ENCODE measurements around the gene DECR2.

DECR2 gene

DNA sequence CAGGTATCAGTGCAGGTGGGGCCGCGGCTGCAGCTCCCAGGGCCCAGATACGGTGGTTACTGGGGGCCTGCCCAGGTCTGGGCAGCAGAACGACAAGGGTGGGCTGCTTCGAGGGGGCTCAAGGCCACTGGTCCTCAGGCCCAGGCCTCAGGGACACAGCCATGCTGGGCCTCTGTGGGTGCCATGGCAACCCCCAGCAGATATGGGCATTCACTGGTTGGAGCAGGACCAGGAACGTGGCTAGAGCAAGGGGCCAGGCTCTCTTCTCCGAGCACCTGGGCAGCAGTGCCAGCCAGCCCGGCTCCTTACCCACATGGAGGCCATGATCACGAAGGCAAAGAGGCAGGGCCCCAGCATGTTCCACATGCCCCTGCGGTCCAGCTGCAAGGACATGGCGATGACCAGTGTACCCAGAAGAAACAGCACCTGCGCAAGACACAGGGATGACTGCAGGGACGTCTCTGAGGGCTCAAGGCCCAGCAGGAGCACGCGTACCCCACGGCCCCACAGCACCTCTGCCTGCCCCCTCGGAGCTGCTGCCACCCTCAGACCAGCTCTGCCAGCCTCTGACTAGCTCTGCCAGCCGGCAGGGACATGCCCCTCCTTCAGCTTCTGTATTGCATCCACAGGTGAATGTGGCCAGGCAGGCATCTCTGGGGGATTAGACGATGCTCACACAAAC is 29.2 kb upstream of the DECR2 start:
- no peak overlapping the region for H2AK5ac ChIP-seq (ENCODE audit: low read length)
- H3K4me1 ChIP-seq (ENCODE audit: control insufficient read depth in 1 of 2, insufficient read depth in 2 of 2, low read length in 2 of 2): peaks cover 4 to 12% of the 10 kb centered on the region in 2 experiments
- no peaks in the 10 kb centered on the region for H3K79me1 ChIP-seq (ENCODE audit: low read length)
- H3K4me3 ChIP-seq (ENCODE audit: low read depth, low read length): no peak overlapping the region
- H4K91ac ChIP-seq (ENCODE audit: low read depth, low read length): no peak overlapping the region
- H3K23ac ChIP-seq (ENCODE audit: low read length): no peak overlapping the region
- no peaks in the 10 kb centered on the region for H3K27me3 ChIP-seq (ENCODE audit: insufficient read depth, low read length)
- no peak for DNase-seq
- H2BK120ac ChIP-seq (ENCODE audit: insufficient read depth, low read length, poor library complexity): no peak overlapping the region
- H3K27ac ChIP-seq (ENCODE audit: low read depth, low read length): no peak overlapping the region
- H3K4me2 ChIP-seq (ENCODE audit: low read length): no peak overlapping the region
- H4K8ac ChIP-seq (ENCODE audit: low read depth, low read length): no peak overlapping the region
- H3K4ac ChIP-seq (ENCODE audit: low read depth, low read length): no peak overlapping the region
- H3K79me2 ChIP-seq (ENCODE audit: control insufficient read depth, insufficient read depth, low read length, poor library complexity): no peaks in the 10 kb centered on the region
- no peak overlapping the region for H3K9ac ChIP-seq (ENCODE audit: low read length)
- WGBS (ENCODE audit: extremely low coverage, insufficient coverage, insufficient read length): no CpG with 5 or more reads among the region's 19 CpGs
- no peak overlapping the region for H2AFZ ChIP-seq (ENCODE audit: insufficient read depth, low read length, poor library complexity)
- H3K9me3 ChIP-seq (ENCODE audit: insufficient read depth, low read depth, low read length): peaks cover 3% of the 10 kb centered on the region
- H3K14ac ChIP-seq (ENCODE audit: low read length): no peak overlapping the region
- H2BK12ac ChIP-seq (ENCODE audit: low read length): no peak overlapping the region
- H3K18ac ChIP-seq (ENCODE audit: low read length): no peak overlapping the region
- H2BK5ac ChIP-seq (ENCODE audit: low read depth, low read length, poor library complexity): no peak overlapping the region
- H4K12ac ChIP-seq (ENCODE audit: low read depth, low read length): no peak overlapping the region
- H3K36me3 ChIP-seq (ENCODE audit: control insufficient read depth in 1 of 2, insufficient read depth in 2 of 2, low read length in 2 of 2): peaks cover 78 to 82% of the 10 kb centered on the region in 2 experiments

DNA sequence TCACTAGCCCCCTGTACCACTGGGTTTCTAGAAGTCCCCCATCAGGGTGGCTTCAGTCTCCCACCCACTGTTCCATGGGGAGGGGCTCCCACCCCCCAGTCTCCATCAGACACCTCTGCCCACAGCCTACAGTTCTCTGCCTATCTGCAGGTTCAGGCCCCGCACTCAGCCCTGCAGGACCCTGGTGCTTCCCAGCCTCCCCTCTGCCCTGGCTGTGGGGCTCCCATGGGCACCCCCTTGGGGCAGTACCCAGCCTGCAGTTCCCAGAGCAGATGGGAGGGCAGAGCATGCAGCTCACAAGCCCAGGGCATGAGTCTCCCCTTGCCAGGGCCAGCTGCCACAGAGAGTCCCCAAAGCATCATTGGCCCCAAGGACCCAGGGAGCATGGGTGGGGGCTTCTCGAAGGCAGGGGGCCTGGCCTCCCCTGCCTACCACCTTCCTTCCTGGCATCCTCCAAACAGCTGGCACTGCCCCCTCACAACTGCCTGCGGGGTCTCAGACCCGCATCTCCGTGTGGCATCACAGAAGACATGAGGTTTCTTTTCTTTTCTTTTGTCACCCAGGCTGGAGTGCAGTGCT is 28.6 kb upstream of the DECR2 start:
- Histone ChIP-seq H3K9ac (ENCODE audit: low read length) (no peak overlapping the region), H3K14ac (ENCODE audit: low read length) (no peak overlapping the region), H3K79me2 (ENCODE audit: control insufficient read depth, insufficient read depth, low read length, poor library complexity) (no peaks in the 10 kb centered on the region), H3K4ac (ENCODE audit: low read depth, low read length) (no peak overlapping the region), H4K8ac (ENCODE audit: low read depth, low read length) (no peak overlapping the region), H4K12ac (ENCODE audit: low read depth, low read length) (no peak overlapping the region), H3K79me1 (ENCODE audit: low read length) (no peaks in the 10 kb centered on the region), H3K27ac (ENCODE audit: low read depth, low read length) (no peak overlapping the region), H3K23ac (ENCODE audit: low read length) (no peak overlapping the region), H3K4me1 (ENCODE audit: control insufficient read depth in 1 of 2, insufficient read depth in 2 of 2, low read length in 2 of 2) (peaks cover 4 to 12% of the 10 kb centered on the region in 2 experiments), H2BK12ac (ENCODE audit: low read length) (no peak overlapping the region), H2BK120ac (ENCODE audit: insufficient read depth, low read length, poor library complexity) (no peak overlapping the region), H4K91ac (ENCODE audit: low read depth, low read length) (no peak overlapping the region), H3K4me2 (ENCODE audit: low read length) (no peak overlapping the region), H3K18ac (ENCODE audit: low read length) (no peak overlapping the region), H2BK5ac (ENCODE audit: low read depth, low read length, poor library complexity) (no peak overlapping the region), H2AK5ac (ENCODE audit: low read length) (no peak overlapping the region), H3K4me3 (ENCODE audit: low read depth, low read length) (no peak overlapping the region), H3K9me3 (ENCODE audit: insufficient read depth, low read depth, low read length) (peaks cover 3% of the 10 kb centered on the region), H2AFZ (ENCODE audit: insufficient read depth, low read length, poor library complexity) (no peak overlapping the region), H3K27me3 (ENCODE audit: insufficient read depth, low read length) (no peaks in the 10 kb centered on the region), H3K36me3 (ENCODE audit: control insufficient read depth in 1 of 2, insufficient read depth in 2 of 2, low read length in 2 of 2) (peaks cover 74 to 81% of the 10 kb centered on the region in 2 experiments)
- no peak for DNase-seq
- no CpG with 5 or more reads among the region's 5 CpGs for WGBS (ENCODE audit: extremely low coverage, insufficient coverage, insufficient read length)

DNA sequence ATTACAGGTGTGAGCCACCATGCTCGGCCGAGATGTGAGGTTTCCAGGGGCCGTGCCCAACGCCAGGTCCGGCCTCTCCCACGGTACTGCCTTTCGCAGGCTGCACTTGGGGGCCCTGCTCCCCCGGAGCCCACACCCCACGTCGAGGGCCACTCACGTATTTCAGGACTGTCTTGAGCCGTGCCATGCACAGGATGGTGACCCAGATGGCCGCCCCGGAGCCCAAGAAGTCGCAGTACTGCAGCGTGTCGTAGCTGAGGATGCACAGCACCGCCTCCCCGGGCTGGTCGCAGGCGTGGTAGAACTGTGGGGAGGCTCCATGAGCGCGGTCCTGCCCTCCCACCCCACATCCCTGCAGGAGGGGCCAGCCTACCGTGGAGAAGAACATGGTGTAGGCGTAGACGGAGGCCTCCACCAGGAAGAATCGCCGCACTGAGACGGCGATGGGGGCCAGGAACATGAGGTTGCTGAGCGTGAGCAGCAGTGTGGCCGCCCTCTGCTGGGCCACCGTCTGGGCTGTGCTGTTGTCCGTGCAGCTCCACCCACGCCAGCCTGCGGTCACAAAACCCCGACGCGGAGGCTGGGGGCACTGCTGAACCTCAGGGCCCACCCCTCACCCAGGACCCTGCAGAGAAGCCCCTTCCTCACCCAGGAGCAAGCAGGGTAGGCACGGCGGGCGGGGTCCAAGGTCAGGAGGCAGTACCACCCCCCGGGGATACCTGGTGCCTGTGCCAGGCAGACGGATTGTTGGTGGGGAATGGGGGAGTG is 27.7 kb upstream of the DECR2 start:
- H2BK12ac ChIP-seq (ENCODE audit: low read length): no peak overlapping the region
- H3K14ac ChIP-seq (ENCODE audit: low read length): no peak overlapping the region
- no peak overlapping the region for H3K4ac ChIP-seq (ENCODE audit: low read depth, low read length)
- peaks cover 65 to 71% of the 10 kb centered on the region in 2 experiments for H3K36me3 ChIP-seq (ENCODE audit: control insufficient read depth in 1 of 2, insufficient read depth in 2 of 2, low read length in 2 of 2)
- no peaks in the 10 kb centered on the region for H3K79me1 ChIP-seq (ENCODE audit: low read length)
- no peak overlapping the region for H3K4me2 ChIP-seq (ENCODE audit: low read length)
- no peak overlapping the region for H3K9ac ChIP-seq (ENCODE audit: low read length)
- no peak overlapping the region for H4K12ac ChIP-seq (ENCODE audit: low read depth, low read length)
- no peak overlapping the region for H3K23ac ChIP-seq (ENCODE audit: low read length)
- no peak overlapping the region for H4K8ac ChIP-seq (ENCODE audit: low read depth, low read length)
- H2BK5ac ChIP-seq (ENCODE audit: low read depth, low read length, poor library complexity): no peak overlapping the region
- H3K27me3 ChIP-seq (ENCODE audit: insufficient read depth, low read length): no peaks in the 10 kb centered on the region
- DNase-seq: no peak
- peaks cover 3% of the 10 kb centered on the region for H3K9me3 ChIP-seq (ENCODE audit: insufficient read depth, low read depth, low read length)
- no peak overlapping the region for H3K27ac ChIP-seq (ENCODE audit: low read depth, low read length)
- WGBS (ENCODE audit: extremely low coverage, insufficient coverage, insufficient read length): no CpG with 5 or more reads among the region's 44 CpGs
- H2AFZ ChIP-seq (ENCODE audit: insufficient read depth, low read length, poor library complexity): no peak overlapping the region
- H3K4me1 ChIP-seq (ENCODE audit: control insufficient read depth in 1 of 2, insufficient read depth in 2 of 2, low read length in 2 of 2): peaks cover 4 to 13% of the 10 kb centered on the region in 2 experiments
- no peak overlapping the region for H3K4me3 ChIP-seq (ENCODE audit: low read depth, low read length)
- H4K91ac ChIP-seq (ENCODE audit: low read depth, low read length): no peak overlapping the region
- no peaks in the 10 kb centered on the region for H3K79me2 ChIP-seq (ENCODE audit: control insufficient read depth, insufficient read depth, low read length, poor library complexity)
- no peak overlapping the region for H3K18ac ChIP-seq (ENCODE audit: low read length)
- H2BK120ac ChIP-seq (ENCODE audit: insufficient read depth, low read length, poor library complexity): no peak overlapping the region
- no peak overlapping the region for H2AK5ac ChIP-seq (ENCODE audit: low read length)

DNA sequence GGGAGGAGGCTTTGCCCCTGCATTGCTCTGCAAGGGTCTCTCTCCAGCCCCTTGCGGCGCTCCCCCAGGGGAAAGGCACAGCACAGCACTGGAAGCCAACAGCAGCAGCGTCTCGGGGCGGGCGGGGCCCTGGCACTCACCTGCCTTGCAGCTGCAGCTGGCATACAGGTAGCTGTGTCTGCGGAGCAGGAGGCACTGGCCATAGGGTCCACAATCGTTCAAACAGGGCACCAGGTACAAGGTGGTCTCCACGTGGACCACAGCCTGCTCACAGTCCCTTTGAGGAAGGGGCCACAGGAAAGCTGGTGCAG is 27.1 kb upstream of the DECR2 start:
- Histone ChIP-seq H3K14ac (ENCODE audit: low read length) (no peak overlapping the region), H3K4ac (ENCODE audit: low read depth, low read length) (no peak overlapping the region), H3K4me3 (ENCODE audit: low read depth, low read length) (no peak overlapping the region), H2AFZ (ENCODE audit: insufficient read depth, low read length, poor library complexity) (no peak overlapping the region), H3K4me1 (ENCODE audit: control insufficient read depth in 1 of 2, insufficient read depth in 2 of 2, low read length in 2 of 2) (peaks cover 6 to 17% of the 10 kb centered on the region in 2 experiments), H3K36me3 (ENCODE audit: control insufficient read depth in 1 of 2, insufficient read depth in 2 of 2, low read length in 2 of 2) (peaks cover 63 to 66% of the 10 kb centered on the region in 2 experiments), H4K8ac (ENCODE audit: low read depth, low read length) (no peak overlapping the region), H4K91ac (ENCODE audit: low read depth, low read length) (no peak overlapping the region), H3K79me2 (ENCODE audit: control insufficient read depth, insufficient read depth, low read length, poor library complexity) (no peaks in the 10 kb centered on the region), H4K12ac (ENCODE audit: low read depth, low read length) (no peak overlapping the region), H3K27me3 (ENCODE audit: insufficient read depth, low read length) (no peaks in the 10 kb centered on the region), H2BK12ac (ENCODE audit: low read length) (no peak overlapping the region), H3K79me1 (ENCODE audit: low read length) (no peaks in the 10 kb centered on the region), H2BK120ac (ENCODE audit: insufficient read depth, low read length, poor library complexity) (no peak overlapping the region), H3K18ac (ENCODE audit: low read length) (no peak overlapping the region), H3K9ac (ENCODE audit: low read length) (no peak overlapping the region), H3K27ac (ENCODE audit: low read depth, low read length) (no peak overlapping the region), H2AK5ac (ENCODE audit: low read length) (no peak overlapping the region), H3K23ac (ENCODE audit: low read length) (no peak overlapping the region), H3K4me2 (ENCODE audit: low read length) (no peak overlapping the region), H3K9me3 (ENCODE audit: insufficient read depth, low read depth, low read length) (peaks cover 3% of the 10 kb centered on the region), H2BK5ac (ENCODE audit: low read depth, low read length, poor library complexity) (no peak overlapping the region)
- no CpG with 5 or more reads among the region's 9 CpGs for WGBS (ENCODE audit: extremely low coverage, insufficient coverage, insufficient read length)
- no peak for DNase-seq
